ENCODE results near the gene PODNL1.

DNA sequence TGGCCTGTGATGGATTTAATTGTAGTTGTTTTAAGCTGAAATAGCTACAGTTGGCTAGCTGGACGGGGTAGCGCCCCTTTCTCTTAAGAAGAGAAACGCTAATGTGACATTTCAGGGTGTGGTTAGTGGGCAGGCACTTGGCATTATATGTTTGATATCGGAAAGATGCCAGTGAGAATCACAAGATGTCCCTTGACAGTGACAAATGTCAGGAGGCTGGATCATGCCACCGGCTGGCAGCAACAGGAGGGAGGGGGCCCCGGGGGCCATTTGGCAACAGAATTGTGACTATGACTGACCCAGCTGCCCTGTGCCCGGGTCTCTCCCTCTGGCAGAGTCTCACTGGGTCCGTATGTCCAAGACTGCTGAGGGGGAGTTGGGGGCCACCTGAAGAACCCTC is 18.8 kb upstream of the PODNL1 start:
- TF ChIP-seq POLR2AphosphoS5 (IDR thresholded peaks at IDR 0.05; ENCODE audit: low read depth, low read length) (no peak), FOXP2 (optimal IDR thresholded peaks at IDR 0.05; ENCODE audit: borderline replicate concordance, extremely low read depth, extremely low read length, insufficient read depth) (no peak), TAF1 (IDR thresholded peaks at IDR 0.05; ENCODE audit: borderline replicate concordance, insufficient read depth, low read length) (no peak)
